ENCODE data around the gene CAGE1.

CAGE1 gene

GRCh38 chr6:7389451-7390225 lies at the start of gene CAGE1, which contains the start of gene RIOK1:
Gene CAGE1 (minus strand): TSS chr6:7389742. CDS start chr6:7387173, 2,569 bp downstream.
Gene RIOK1 (plus strand): TSS chr6:7389808. CDS start chr6:7390003, 195 bp downstream.
- peak; percentile 90 to 95 (median 94) for DNase-seq (ENCODE audit: low read depth in 2 of 3, low spot score in 1 of 3)

- no peak for DNase-seq (ENCODE audit: low read depth in 2 of 3, low spot score in 1 of 3)
Measured at GRCh38 chr6:7439228-7439627, 49.7 kb upstream of the CAGE1 start.

DNA sequence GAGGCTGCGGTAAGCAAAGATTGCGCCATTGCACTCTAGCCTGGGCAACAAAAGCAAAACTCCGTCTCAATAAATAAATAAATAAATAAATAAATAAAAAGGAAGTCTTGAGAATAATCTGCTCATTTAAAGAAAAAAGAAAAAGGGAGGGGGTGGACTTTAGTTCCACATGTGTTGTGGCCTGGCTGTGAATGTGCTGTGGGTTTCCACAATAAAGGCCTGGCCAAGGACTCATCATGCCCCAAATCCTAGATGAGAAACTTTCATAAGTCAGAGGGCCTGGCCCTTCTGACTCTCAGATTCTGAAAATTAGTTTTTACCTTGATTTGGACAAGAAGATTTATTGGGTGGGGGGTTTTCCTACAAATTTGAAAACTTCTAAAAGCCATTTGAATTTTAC lies 48.5 kb upstream of the CAGE1 start:
- no peak for DNase-seq (ENCODE audit: low read depth in 2 of 3, low spot score in 1 of 3)

DNA sequence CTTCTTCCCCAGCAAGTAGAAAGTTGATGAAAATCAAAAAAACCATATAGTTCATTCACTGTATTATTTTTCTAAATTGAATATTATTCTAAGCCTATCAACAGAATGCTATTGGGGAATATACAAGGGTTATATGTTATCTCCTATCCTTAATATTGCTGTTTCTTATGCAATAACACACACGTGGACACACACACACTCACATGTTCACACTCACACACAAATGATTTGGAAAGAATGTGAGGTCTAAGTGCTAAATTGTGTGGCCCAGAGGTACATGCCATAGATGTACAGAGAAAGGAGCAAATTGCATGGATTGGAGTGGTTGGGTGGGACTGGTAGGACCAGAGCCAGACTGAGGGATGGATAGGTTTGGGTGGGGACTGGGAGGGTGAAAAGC lies 45.1 kb upstream of the CAGE1 start:
- no peak for DNase-seq (ENCODE audit: low read depth in 2 of 3, low spot score in 1 of 3)

DNA sequence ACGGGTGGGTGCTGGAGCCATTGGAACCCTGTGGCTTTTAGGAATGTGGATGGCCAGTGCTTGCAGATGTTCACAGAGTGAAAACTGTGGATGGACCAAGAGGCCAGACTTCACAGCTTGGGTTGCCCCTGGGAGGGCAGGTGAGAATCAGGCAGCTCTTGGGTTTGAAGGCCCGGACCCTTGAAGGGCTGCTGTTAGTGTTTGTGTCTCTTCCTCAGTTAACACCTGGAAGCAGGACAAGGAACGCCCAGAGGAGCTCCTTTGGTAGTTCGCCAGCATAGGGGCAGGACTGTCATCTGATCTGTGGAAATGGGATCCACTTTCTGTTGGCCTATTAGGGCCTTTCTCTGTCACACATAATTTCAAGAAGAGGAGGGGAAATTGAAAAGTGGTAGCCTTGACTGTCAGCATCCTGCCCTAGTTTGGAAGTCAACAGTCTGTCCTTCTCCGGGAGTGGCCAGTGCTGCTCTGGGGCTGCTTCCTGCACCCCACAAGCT lies 43.6 kb upstream of the CAGE1 start:
- no peak for DNase-seq (ENCODE audit: low read depth in 2 of 3, low spot score in 1 of 3)

- DNase-seq (ENCODE audit: low read depth in 2 of 3, low spot score in 1 of 3), result no peak
Measured at GRCh38 chr6:7432391-7433120, 43.0 kb upstream of the CAGE1 start.

- DNase-seq (ENCODE audit: low read depth in 2 of 3, low spot score in 1 of 3), result no peak
Measured at GRCh38 chr6:7431674-7432390, 42.3 kb upstream of the CAGE1 start.

- no peak for DNase-seq (ENCODE audit: low read depth in 2 of 3, low spot score in 1 of 3)
Measured at GRCh38 chr6:7431313-7431673, 41.8 kb upstream of the CAGE1 start.

DNA sequence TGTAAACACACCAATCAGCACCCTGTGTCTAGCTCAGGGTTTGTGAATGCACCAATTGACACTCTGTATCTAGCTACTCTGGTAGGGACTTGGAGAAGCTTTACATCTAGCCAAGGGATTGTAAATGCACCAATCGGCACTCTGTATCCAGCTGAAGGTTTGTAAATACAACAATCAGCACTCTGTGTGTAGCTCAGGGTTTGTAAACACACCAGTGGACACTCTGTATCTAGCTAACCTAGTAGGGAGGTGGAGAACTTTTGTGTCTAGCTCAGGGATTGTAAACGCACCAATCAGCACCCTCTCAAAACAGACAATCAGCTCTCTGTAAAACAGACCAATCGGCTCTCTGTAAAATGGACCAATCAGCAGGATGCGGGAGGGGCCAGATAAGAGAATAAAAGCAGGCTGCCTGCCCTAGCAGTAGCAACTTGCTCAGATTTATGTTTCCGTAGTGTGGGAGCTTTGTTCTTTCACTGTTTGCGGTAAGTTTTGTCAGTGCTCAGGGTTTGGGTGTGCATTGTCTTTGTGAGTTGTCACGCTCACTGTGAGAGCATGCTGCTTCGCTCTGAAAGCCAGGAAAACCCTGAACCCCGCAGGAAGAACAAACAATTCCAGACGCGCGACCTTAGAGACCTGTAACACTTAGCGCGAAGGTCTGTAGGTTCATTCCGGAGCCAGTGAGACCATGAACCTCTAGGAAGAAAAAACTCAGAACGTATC lies 37.1 kb upstream of the CAGE1 start:
- no peak for DNase-seq (ENCODE audit: low read depth in 2 of 3, low spot score in 1 of 3)

DNA sequence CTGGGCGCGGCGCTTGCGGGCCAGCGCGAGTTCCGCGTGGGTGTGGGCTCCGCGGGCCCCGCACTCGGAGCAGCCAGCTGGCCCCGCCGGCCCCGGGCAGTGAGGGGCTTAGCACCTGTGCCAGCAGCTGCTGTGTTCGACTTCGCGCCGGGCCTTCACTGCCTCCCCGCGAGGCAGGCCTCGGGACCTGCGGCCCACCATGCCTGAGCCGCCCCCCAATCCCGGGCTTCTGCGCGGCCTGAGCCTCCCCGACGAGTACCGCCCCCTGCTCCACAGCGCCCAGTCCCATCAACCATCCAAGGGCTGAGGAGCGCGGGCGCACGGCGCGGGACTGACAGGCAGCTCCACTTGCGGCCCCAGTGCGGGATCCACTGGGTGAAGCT lies 36.3 kb upstream of the CAGE1 start:
- DNase-seq (ENCODE audit: low read depth in 2 of 3, low spot score in 1 of 3), result no peak

GRCh38 chr6:7424967-7425807 lies 35.6 kb upstream of the CAGE1 start:
- DNase-seq (ENCODE audit: low read depth in 2 of 3, low spot score in 1 of 3), result no peak

GRCh38 chr6:7424058-7424457 lies 34.5 kb upstream of the CAGE1 start:
- DNase-seq (ENCODE audit: low read depth in 2 of 3, low spot score in 1 of 3), result no peak

DNA sequence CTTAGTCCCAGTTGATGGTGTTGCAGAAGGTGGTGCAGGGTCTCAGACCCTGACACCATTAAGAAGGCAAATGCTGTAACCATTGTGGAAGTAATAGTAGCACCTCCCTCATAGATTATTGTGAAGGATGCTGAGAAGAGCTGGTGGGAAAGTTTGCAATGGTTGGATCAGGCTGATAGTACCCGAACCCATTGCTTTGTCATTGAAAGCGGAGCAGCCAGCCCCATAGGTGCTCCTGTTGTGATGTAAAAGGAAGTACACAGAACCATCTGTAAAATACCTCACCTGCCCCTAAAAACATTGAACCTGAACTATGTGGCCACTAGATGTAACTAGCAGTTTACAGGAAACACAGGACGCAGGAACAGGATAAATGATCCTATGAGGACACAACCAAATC lies 31.5 kb upstream of the CAGE1 start:
- DNase-seq (ENCODE audit: low read depth in 2 of 3, low spot score in 1 of 3), result no peak

DNA sequence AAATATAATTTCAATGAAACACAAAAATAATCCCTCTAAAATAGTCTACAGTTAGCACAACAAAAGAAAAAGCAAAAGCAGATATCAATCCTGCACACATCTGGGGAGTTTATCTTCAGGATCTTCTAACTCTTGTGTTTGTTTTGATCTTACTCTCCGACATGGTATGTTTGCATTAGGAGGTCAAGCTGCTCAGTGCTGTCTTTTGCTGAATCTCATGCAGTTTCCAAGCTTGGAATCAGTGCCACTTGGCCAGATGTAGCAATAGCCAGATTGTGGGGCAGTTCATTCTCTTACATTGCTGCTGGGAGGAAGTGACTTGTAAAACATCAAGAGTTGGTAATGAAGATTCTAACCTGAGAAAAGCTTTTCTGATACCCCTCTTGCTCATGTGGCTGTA lies 29.5 kb upstream of the CAGE1 start:
- no peak for DNase-seq (ENCODE audit: low read depth in 2 of 3, low spot score in 1 of 3)

DNA sequence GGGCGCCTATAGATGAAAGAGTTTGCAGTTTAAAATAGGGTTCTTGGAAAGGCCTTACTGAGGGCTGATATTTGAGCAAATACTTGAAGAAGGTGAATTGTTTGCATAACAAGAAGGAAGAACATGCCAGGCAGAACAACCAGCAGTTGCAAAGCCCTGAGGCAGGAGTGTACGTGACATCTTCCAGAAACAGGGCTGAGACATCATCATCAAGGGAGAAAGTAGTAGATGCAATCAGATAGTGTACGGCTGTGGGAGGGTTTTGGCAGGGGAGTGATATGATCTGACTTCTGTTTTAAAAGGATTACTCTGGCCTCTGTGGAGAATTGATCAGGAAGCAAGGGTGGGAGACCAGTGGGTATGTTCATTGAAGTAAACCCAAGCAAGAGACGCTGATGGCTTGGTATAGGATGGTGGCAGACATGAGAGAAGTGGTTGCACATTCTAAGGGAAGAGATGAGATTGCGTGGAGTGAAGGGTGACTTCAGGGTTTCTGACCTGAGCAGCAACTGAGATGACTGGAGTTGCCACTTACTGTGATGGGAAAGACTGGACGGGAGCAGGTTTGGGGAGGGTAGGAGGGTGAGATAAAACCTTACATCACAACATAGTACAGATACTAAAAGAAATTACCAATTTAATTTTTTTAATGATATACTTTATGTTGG lies 28.8 kb upstream of the CAGE1 start:
- no peak for DNase-seq (ENCODE audit: low read depth in 2 of 3, low spot score in 1 of 3)

- DNase-seq (ENCODE audit: low read depth in 2 of 3, low spot score in 1 of 3), result no peak
Measured at GRCh38 chr6:7417684-7418083, 28.1 kb upstream of the CAGE1 start.

GRCh38 chr6:7414811-7415210 lies 25.3 kb upstream of the CAGE1 start:
- no peak for DNase-seq (ENCODE audit: low read depth in 2 of 3, low spot score in 1 of 3)

GRCh38 chr6:7413151-7413823 lies 23.7 kb upstream of the CAGE1 start:
- no peak for DNase-seq (ENCODE audit: low read depth in 2 of 3, low spot score in 1 of 3)

- no peak for DNase-seq (ENCODE audit: low read depth in 2 of 3, low spot score in 1 of 3)
Measured at GRCh38 chr6:7411328-7411727, 21.8 kb upstream of the CAGE1 start.
